H9 (cell line): ENCODE data around the gene MCOLN3. TPM values are rescaled to one million over a fixed set of nuclear protein-coding genes. Genes with fewer than 3 reads are reported as not detected.

ENCODE experiments used
- DNase-seq: peaks from one replicate; pipeline ENCODE4 v3.0.0-alpha.2; 2017
- H2AFZ ChIP-seq: one replicate; pipeline ENCODE4 v1.6.1; 2013; ENCODE audit warnings: mild to moderate bottlenecking, low read length, control low read depth, moderate library complexity
- H2AK5ac ChIP-seq: 2 replicates; pipeline ENCODE4 v1.6.1; 2013; ENCODE audit warnings: low read length, control low read depth, mixed read lengths; ENCODE audit not compliant: insufficient read length
- H2BK120ac ChIP-seq: one replicate; pipeline ENCODE4 v1.6.1; 2013; ENCODE audit warnings: low read depth, mild to moderate bottlenecking, low read length, control low read depth, inconsistent platforms; ENCODE audit not compliant: poor library complexity, severe bottlenecking
- H2BK12ac ChIP-seq: 2 replicates; pipeline ENCODE4 v1.6.1; 2013; ENCODE audit warnings: low read length, control low read depth, mixed read lengths, low read depth; ENCODE audit not compliant: insufficient read length
- H2BK15ac ChIP-seq: 2 replicates; pipeline ENCODE4 v1.6.1; 2013; ENCODE audit warnings: low read depth, low read length, control low read depth
- H2BK20ac ChIP-seq: one replicate; pipeline ENCODE4 v1.6.1; 2013; ENCODE audit warnings: low read depth, mild to moderate bottlenecking, low read length, control low read depth, inconsistent platforms; ENCODE audit not compliant: poor library complexity, severe bottlenecking
- H2BK5ac ChIP-seq: 2 replicates; pipeline ENCODE4 v1.6.1; 2013; ENCODE audit warnings: low read length, control low read depth, mixed read lengths; ENCODE audit not compliant: insufficient read length
- H3K14ac ChIP-seq: 2 replicates; pipeline ENCODE4 v1.6.1; 2013; ENCODE audit warnings: low read length, control low read depth; ENCODE audit not compliant: insufficient read depth
- H3K18ac ChIP-seq: 2 replicates; pipeline ENCODE4 v1.6.1; 2013; ENCODE audit warnings: low read depth, mild to moderate bottlenecking, mixed read lengths, low read length, control low read depth; ENCODE audit not compliant: insufficient read length
- H3K23ac ChIP-seq: 2 replicates; pipeline ENCODE4 v1.6.1; 2013; ENCODE audit warnings: low read length, control low read depth, mixed read lengths, low read depth; ENCODE audit not compliant: insufficient read length
- H3K23me2 ChIP-seq: 2 replicates; pipeline ENCODE4 v1.6.1; 2013; ENCODE audit warnings: low read depth, mild to moderate bottlenecking, mixed read lengths, low read length, control low read depth; ENCODE audit not compliant: insufficient read length, poor library complexity, severe bottlenecking
- H3K27ac ChIP-seq: 2 replicates; pipeline ENCODE4 v1.5.1; 2013; ENCODE audit warnings: low read length, control low read depth, mixed read lengths, low read depth; ENCODE audit not compliant: insufficient read length
- H3K27me3 ChIP-seq: 2 replicates; pipeline ENCODE4 v1.6.1; 2013; ENCODE audit warnings: low read length, control low read depth, inconsistent platforms; ENCODE audit not compliant: insufficient read depth
- H3K4ac ChIP-seq: 2 replicates; pipeline ENCODE4 v1.6.1; 2013; ENCODE audit warnings: low read depth, mild to moderate bottlenecking, control low read depth, inconsistent platforms, low read length, moderate library complexity
- H3K4me1 ChIP-seq: 2 replicates; pipeline ENCODE4 v1.6.1; 2013; ENCODE audit warnings: low read length, control low read depth, inconsistent platforms; ENCODE audit not compliant: insufficient read depth
- H3K4me2 ChIP-seq: 2 replicates; pipeline ENCODE4 v1.6.1; 2013; ENCODE audit warnings: low read length, control low read depth, mixed read lengths; ENCODE audit not compliant: insufficient read length, insufficient read depth
- H3K56ac ChIP-seq: 2 replicates; pipeline ENCODE4 v1.6.1; 2013; ENCODE audit warnings: low read depth, mild to moderate bottlenecking, mixed read lengths, low read length, control low read depth; ENCODE audit not compliant: insufficient read length
- H3K79me1 ChIP-seq: 2 replicates; pipeline ENCODE4 v1.6.1; 2013; ENCODE audit warnings: low read depth, mild to moderate bottlenecking, moderate library complexity, low read length, control low read depth, inconsistent platforms; ENCODE audit not compliant: insufficient read depth, poor library complexity, severe bottlenecking
- H3K79me2 ChIP-seq: 2 replicates; pipeline ENCODE4 v1.6.1; 2013; ENCODE audit warnings: low read length, control low read depth, inconsistent platforms; ENCODE audit not compliant: insufficient read depth
- H3K9ac ChIP-seq: 2 replicates; pipeline ENCODE4 v1.6.1; 2013; ENCODE audit warnings: low read length, control low read depth, mixed read lengths; ENCODE audit not compliant: insufficient read length; ENCODE audit errors: extremely low read depth
- H3K9me3 ChIP-seq: one replicate; pipeline ENCODE4 v1.6.1; 2013; ENCODE audit warnings: low read depth, low read length, inconsistent platforms; ENCODE audit not compliant: control insufficient read depth
- H3T11ph ChIP-seq: one replicate; pipeline ENCODE4 v1.6.1; 2013; ENCODE audit warnings: mild to moderate bottlenecking, low read length, control low read depth, inconsistent platforms
- H4K20me1 ChIP-seq: one replicate; pipeline ENCODE4 v1.6.1; 2013; ENCODE audit not compliant: control insufficient read depth, insufficient read length, insufficient read depth
- H4K5ac ChIP-seq: 2 replicates; pipeline ENCODE4 v1.6.1; 2013; ENCODE audit warnings: low read depth, mild to moderate bottlenecking, mixed read lengths, low read length, control low read depth; ENCODE audit not compliant: insufficient read length
- H4K8ac ChIP-seq: replicated peaks from 2 replicates; pipeline ENCODE4 v1.6.1; 2013; ENCODE audit warnings: low read length, control low read depth, mixed read lengths, low read depth; ENCODE audit not compliant: insufficient read length
- H4K91ac ChIP-seq: 2 replicates; pipeline ENCODE4 v1.6.1; 2013; ENCODE audit warnings: low read depth, mild to moderate bottlenecking, moderate library complexity, mixed read lengths, low read length, control low read depth; ENCODE audit not compliant: insufficient read length
- H3K27ac Mint-ChIP-seq, 3 experiments: 2 replicates in 2 of 3; 3 replicates in 1 of 3; pipeline ENCODE4 v1.8.0; 2020 to 2021; ENCODE audit warnings: mixed read lengths in 3 of 3, mild to moderate bottlenecking in 1 of 3, moderate library complexity in 1 of 3
- H3K27me3 Mint-ChIP-seq: 2 replicates; pipeline ENCODE4 v1.8.0; 2021; ENCODE audit warnings: low read depth, mild to moderate bottlenecking, moderate library complexity, mixed read lengths
- H3K36me3 Mint-ChIP-seq, 3 experiments: 2 replicates in 2 of 3; 3 replicates in 1 of 3; pipeline ENCODE4 v1.8.0; 2020 to 2021; ENCODE audit warnings: low read depth in 3 of 3, mixed read lengths in 3 of 3; ENCODE audit not compliant: insufficient read depth in 1 of 3
- H3K4me1 Mint-ChIP-seq, 2 experiments: 2 replicates each; pipeline ENCODE4 v1.8.0; 2020; ENCODE audit warnings: mixed read lengths in 2 of 2
- H3K4me3 Mint-ChIP-seq, 2 experiments: 2 replicates in 1 of 2; 3 replicates in 1 of 2; pipeline ENCODE4 v1.8.0; 2020 to 2021; ENCODE audit warnings: mild to moderate bottlenecking in 2 of 2, mixed read lengths in 2 of 2, moderate library complexity in 1 of 2
- H3K9me3 Mint-ChIP-seq, 2 experiments: 2 replicates in 1 of 2; 3 replicates in 1 of 2; pipeline ENCODE4 v1.8.0; 2020; ENCODE audit warnings: mild to moderate bottlenecking in 2 of 2, mixed read lengths in 2 of 2, moderate library complexity in 1 of 2
- WGBS: extraction: QIAGEN DNeasy Blood & Tissue Kit; methylation state at CpG from one replicate; pipeline ENCODE4 v1.1.7; 2013; ENCODE audit warnings: missing lambda C conversion rate, low lambda C conversion rate, mixed read lengths; ENCODE audit not compliant: insufficient read length; ENCODE audit errors: extremely low coverage; 5-methylcytosine and 5-hydroxymethylcytosine counted together
- total RNA-seq: library from RNA; stranded (reverse); gene quantifications from 2 replicates; pipeline ENCODE4 v1.2.1, GENCODE V29; 2021
- TF ChIP-seq, protein P1 (sequence below): fragments of 200-600 bp; sonication (generic); conservative IDR thresholded peaks from 3 replicates; pipeline ENCODE4 v1.8.0; 2021; ENCODE audit warnings: antibody characterized with exemption, mild to moderate bottlenecking

The MCOLN3 gene
- total RNA-seq, 1 experiment from 2014 or later = 10.8 TPM

DNA sequence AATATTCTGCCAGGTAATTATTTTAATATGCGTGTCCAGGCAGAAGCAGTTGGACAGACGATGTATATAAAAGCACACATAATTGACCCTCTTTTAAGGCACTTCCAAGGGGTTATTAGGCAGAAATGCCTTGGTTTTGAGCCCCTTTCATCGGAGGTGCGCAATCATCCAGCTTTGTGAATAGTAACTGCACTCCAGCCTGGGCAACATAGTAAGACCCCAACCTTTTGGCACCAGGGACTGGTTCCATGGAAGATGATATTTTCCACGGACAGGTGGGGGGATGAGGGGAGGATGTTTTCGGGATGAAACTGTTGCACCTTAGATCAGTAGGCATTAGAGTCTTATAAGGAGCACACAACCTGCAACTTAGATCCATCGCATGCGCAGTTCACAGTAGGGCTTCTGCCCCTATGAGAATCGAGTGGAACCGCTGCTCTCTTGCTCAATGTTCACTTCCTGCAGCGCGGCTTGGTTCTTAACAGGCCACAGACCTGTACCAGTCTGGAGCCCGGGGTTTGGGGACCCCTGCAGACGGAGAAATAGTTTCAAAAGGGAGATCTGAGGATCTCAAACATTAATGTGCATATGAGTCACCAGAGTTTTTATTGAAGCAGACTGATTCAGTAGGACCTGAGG is 49.5 kb downstream of the MCOLN3 start:
- no peak overlapping the region for H3K27ac Mint-ChIP-seq
- peaks cover 22% of the 10 kb centered on the region for H3K27me3 ChIP-seq
- WGBS = no CpG with 5 or more reads among the region's 14 CpGs

More for the DNA sequence above, 49.5 kb downstream of the MCOLN3 start:
- Histone ChIP-seq H2BK20ac (no peak overlapping the region), H4K91ac (no peak overlapping the region), H3K4me1 (no peaks in the 10 kb centered on the region), H2AK5ac (no peak overlapping the region), H3K14ac (no peak overlapping the region), H3K56ac (no peak overlapping the region), H3K27ac (no peak overlapping the region), H3K9me3 (no peaks in the 10 kb centered on the region), H3K79me2 (no peaks in the 10 kb centered on the region), H3K4ac (no peak overlapping the region), H3T11ph (no peak overlapping the region), H4K20me1 (no peaks in the 10 kb centered on the region), H3K4me2 (peak overlapping the region; percentile 96), H3K79me1 (no peaks in the 10 kb centered on the region), H2BK12ac (no peak overlapping the region), H4K5ac (no peak overlapping the region), H3K23ac (no peak overlapping the region), H3K23me2 (peaks cover 6% of the 10 kb centered on the region), H4K8ac (no peak overlapping the region), H2BK120ac (no peak overlapping the region), H2BK15ac (no peak overlapping the region), H2AFZ (no peak overlapping the region), H3K9ac (no peak overlapping the region), H3K18ac (no peak overlapping the region), H2BK5ac (no peak overlapping the region)
- H3K4me1 Mint-ChIP-seq = peaks cover 3 to 13% of the 10 kb centered on the region in 2 experiments
- peak overlapping the region; percentile 54 to 84 for H3K4me3 Mint-ChIP-seq
- no peaks in the 10 kb centered on the region; a peak in 1 of 7 replicates for H3K36me3 Mint-ChIP-seq
- peaks cover 0 to 2% of the 10 kb centered on the region in 2 experiments; a peak in 1 of 5 replicates for H3K9me3 Mint-ChIP-seq
- TF ChIP-seq, protein P1, sequence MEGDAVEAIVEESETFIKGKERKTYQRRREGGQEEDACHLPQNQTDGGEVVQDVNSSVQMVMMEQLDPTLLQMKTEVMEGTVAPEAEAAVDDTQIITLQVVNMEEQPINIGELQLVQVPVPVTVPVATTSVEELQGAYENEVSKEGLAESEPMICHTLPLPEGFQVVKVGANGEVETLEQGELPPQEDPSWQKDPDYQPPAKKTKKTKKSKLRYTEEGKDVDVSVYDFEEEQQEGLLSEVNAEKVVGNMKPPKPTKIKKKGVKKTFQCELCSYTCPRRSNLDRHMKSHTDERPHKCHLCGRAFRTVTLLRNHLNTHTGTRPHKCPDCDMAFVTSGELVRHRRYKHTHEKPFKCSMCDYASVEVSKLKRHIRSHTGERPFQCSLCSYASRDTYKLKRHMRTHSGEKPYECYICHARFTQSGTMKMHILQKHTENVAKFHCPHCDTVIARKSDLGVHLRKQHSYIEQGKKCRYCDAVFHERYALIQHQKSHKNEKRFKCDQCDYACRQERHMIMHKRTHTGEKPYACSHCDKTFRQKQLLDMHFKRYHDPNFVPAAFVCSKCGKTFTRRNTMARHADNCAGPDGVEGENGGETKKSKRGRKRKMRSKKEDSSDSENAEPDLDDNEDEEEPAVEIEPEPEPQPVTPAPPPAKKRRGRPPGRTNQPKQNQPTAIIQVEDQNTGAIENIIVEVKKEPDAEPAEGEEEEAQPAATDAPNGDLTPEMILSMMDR = no peak
- DNase-seq = no peak
- peaks cover 93% of the 10 kb centered on the region for H3K27me3 Mint-ChIP-seq
